Embryonic facial prominence (tissue), 1 donor: ENCODE data around the gene NUDCD3.

ENCODE experiments used
- DNase-seq: peaks from one replicate; pipeline ENCODE4 v3.0.0-alpha.2; 2016; ENCODE audit errors: extremely low spot score

The NUDCD3 gene

GRCh38 chr7:44382459-44383265 lies 107.8 kb downstream of the NUDCD3 start:
- no peak for DNase-seq

GRCh38 chr7:44381494-44382220 lies 108.8 kb downstream of the NUDCD3 start:
- DNase-seq: no peak

GRCh38 chr7:44380831-44381493 lies 109.5 kb downstream of the NUDCD3 start:
- no peak for DNase-seq

GRCh38 chr7:44380189-44380830 lies 110.1 kb downstream of the NUDCD3 start:
- DNase-seq: no peak

GRCh38 chr7:44379366-44380188 lies 110.9 kb downstream of the NUDCD3 start:
- no peak for DNase-seq

GRCh38 chr7:44378744-44379143 lies 111.7 kb downstream of the NUDCD3 start:
- no peak for DNase-seq

GRCh38 chr7:44377681-44378421 lies 112.6 kb downstream of the NUDCD3 start:
- no peak for DNase-seq

GRCh38 chr7:44377134-44377463 lies 113.4 kb downstream of the NUDCD3 start:
- no peak for DNase-seq

- DNase-seq: no peak
These were observed 113.9 kb downstream of the NUDCD3 start for GRCh38 chr7:44376429-44377133.

- no peak for DNase-seq
These were observed 114.5 kb downstream of the NUDCD3 start for GRCh38 chr7:44375926-44376342.

GRCh38 chr7:44375236-44375699 lies 115.2 kb downstream of the NUDCD3 start:
- no peak for DNase-seq

- no peak for DNase-seq
These were observed 116.3 kb downstream of the NUDCD3 start for GRCh38 chr7:44374007-44374763.

- DNase-seq: no peak
These were observed 117.1 kb downstream of the NUDCD3 start for GRCh38 chr7:44373418-44373740.

GRCh38 chr7:44372560-44373417 lies 117.7 kb downstream of the NUDCD3 start:
- DNase-seq: no peak

- no peak for DNase-seq
These were observed 121.6 kb downstream of the NUDCD3 start for GRCh38 chr7:44368885-44369284.

- no peak for DNase-seq
These were observed 122.0 kb downstream of the NUDCD3 start for GRCh38 chr7:44368455-44368854.

GRCh38 chr7:44367475-44368043 lies 122.9 kb downstream of the NUDCD3 start:
- DNase-seq: no peak

GRCh38 chr7:44366986-44367385 lies 123.5 kb downstream of the NUDCD3 start:
- DNase-seq: no peak
